Type B pancreatic cell (in vitro differentiated cells): ENCODE results near the gene IMMP2L. TPM values are rescaled to one million over a fixed set of nuclear protein-coding genes. Genes with fewer than 3 reads are reported as not detected.
"Not testable (repeated sequence)": the region's sequence is repeated elsewhere in the genome, so short reads cannot be mapped to it uniquely, and the experiment has no call there.

ENCODE experiments used
- DNase-seq: peaks from one replicate; pipeline ENCODE4 v3.0.0; 2021; ENCODE audit warnings: mixed read lengths; ENCODE audit not compliant: unreplicated experiment; ENCODE audit errors: extremely low spot score
- H3K27ac Mint-ChIP-seq: 2 replicates; pipeline ENCODE4 v1.8.0; 2021; ENCODE audit warnings: mild to moderate bottlenecking, mixed read lengths
- H3K27me3 Mint-ChIP-seq: 2 replicates; pipeline ENCODE4 v1.8.0; 2021; ENCODE audit warnings: mixed read lengths
- H3K36me3 Mint-ChIP-seq: 2 replicates; pipeline ENCODE4 v1.8.0; 2021; ENCODE audit warnings: mixed read lengths
- H3K4me1 Mint-ChIP-seq: one replicate; pipeline ENCODE4 v1.8.0; 2021; ENCODE audit warnings: mixed read lengths; ENCODE audit not compliant: unreplicated experiment
- H3K4me3 Mint-ChIP-seq: 2 replicates; pipeline ENCODE4 v1.8.0; 2021; ENCODE audit warnings: mild to moderate bottlenecking, mixed read lengths
- H3K9me3 Mint-ChIP-seq: 2 replicates; pipeline ENCODE4 v1.8.0; 2021; ENCODE audit warnings: mixed read lengths
- total RNA-seq: library from RNA; stranded (reverse); gene quantifications from 2 replicates; pipeline ENCODE4 v1.2.1, GENCODE V29; 2021; ENCODE audit warnings: low replicate concordance
- TF ChIP-seq, protein P1 (sequence below): fragments of 200-600 bp; sonication (generic); conservative IDR thresholded peaks from 2 replicates; pipeline ENCODE4 v1.5.0; 2021; ENCODE audit warnings: antibody characterized with exemption, mild to moderate bottlenecking

The IMMP2L gene
- total RNA-seq, 1 donor from 2014 or later = 23.0 TPM

DNA sequence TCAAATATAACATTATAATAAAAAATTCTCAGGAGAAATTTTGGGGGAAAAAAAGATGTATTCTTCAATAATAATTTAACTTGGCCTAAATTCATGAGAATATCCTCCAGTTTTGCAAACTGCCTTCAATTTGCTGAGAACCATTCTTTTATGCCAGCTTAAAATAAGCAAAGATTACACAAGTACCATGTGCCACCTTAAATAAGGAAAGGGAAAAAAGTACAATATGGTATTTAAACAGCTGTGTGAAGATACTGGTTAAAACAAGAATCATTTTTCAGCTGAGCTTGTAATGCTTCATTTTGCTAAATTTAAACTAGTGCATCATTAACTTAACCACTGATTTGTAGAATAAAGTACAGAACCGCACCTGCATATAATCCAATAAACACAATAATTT is 253.6 kb downstream of the IMMP2L start:
- H3K27me3 Mint-ChIP-seq = no peaks in the 10 kb centered on the region
- peaks cover 3% of the 10 kb centered on the region for H3K36me3 Mint-ChIP-seq
- H3K4me1 Mint-ChIP-seq = peaks cover 4% of the 10 kb centered on the region
- TF ChIP-seq, protein P1, sequence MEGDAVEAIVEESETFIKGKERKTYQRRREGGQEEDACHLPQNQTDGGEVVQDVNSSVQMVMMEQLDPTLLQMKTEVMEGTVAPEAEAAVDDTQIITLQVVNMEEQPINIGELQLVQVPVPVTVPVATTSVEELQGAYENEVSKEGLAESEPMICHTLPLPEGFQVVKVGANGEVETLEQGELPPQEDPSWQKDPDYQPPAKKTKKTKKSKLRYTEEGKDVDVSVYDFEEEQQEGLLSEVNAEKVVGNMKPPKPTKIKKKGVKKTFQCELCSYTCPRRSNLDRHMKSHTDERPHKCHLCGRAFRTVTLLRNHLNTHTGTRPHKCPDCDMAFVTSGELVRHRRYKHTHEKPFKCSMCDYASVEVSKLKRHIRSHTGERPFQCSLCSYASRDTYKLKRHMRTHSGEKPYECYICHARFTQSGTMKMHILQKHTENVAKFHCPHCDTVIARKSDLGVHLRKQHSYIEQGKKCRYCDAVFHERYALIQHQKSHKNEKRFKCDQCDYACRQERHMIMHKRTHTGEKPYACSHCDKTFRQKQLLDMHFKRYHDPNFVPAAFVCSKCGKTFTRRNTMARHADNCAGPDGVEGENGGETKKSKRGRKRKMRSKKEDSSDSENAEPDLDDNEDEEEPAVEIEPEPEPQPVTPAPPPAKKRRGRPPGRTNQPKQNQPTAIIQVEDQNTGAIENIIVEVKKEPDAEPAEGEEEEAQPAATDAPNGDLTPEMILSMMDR = no peak
- DNase-seq = no peak
- no peaks in the 10 kb centered on the region for H3K9me3 Mint-ChIP-seq
- no peak overlapping the region for H3K27ac Mint-ChIP-seq
- no peak overlapping the region for H3K4me3 Mint-ChIP-seq

DNA sequence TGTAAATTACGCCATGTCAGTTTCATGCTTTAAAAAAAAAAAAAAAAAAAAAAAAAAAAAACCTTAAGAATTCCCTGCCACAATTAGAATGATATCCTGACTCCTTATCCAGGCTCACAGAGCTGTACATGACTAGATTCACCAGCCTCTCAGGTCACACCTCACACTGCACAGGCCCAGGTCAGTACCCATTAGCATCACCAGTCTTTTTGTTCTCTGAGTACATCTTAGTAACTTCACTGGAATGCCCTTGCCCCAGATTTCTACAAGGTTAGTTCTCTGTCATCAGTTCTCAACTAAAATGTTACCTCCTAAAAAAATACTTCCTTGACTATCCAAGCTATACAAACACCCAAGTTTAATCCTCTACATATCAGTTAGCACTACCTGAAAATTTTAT is 260.4 kb downstream of the IMMP2L start:
- no peaks in the 10 kb centered on the region for H3K9me3 Mint-ChIP-seq

DNA sequence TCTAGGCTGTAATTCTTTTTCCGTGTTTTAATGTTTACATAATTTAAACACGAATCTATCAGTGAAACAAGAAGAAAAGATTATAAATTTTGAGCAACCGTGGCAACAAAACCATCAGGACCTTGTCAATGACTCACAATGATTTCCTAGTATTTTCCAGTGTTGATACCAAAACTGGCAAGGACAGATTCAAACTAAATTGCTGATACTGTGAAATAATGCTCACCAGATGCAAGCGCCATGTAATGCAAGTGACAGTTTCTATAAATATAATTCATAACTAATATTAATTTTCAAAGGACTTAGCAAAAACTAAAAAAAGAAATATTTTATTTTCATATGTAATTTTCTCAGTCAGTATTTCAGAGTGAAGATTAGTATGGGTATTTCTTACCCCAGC is 267.8 kb downstream of the IMMP2L start:
- TF ChIP-seq, protein P1 = no peak
- Mint-ChIP-seq H3K4me3 (no peak overlapping the region), H3K36me3 (no peaks in the 10 kb centered on the region), H3K4me1 (peaks cover 20% of the 10 kb centered on the region), H3K27me3 (no peaks in the 10 kb centered on the region), H3K27ac (no peak overlapping the region), H3K9me3 (no peaks in the 10 kb centered on the region)
- DNase-seq = no peak

More for the DNA sequence above, 260.4 kb downstream of the IMMP2L start:
- H3K36me3 Mint-ChIP-seq = no peaks in the 10 kb centered on the region
- TF ChIP-seq, protein P1 = no peak
- H3K27ac Mint-ChIP-seq = no peak overlapping the region
- no peak overlapping the region for H3K4me3 Mint-ChIP-seq
- no peaks in the 10 kb centered on the region for H3K27me3 Mint-ChIP-seq
- H3K4me1 Mint-ChIP-seq = no peaks in the 10 kb centered on the region
- no peak for DNase-seq

DNA sequence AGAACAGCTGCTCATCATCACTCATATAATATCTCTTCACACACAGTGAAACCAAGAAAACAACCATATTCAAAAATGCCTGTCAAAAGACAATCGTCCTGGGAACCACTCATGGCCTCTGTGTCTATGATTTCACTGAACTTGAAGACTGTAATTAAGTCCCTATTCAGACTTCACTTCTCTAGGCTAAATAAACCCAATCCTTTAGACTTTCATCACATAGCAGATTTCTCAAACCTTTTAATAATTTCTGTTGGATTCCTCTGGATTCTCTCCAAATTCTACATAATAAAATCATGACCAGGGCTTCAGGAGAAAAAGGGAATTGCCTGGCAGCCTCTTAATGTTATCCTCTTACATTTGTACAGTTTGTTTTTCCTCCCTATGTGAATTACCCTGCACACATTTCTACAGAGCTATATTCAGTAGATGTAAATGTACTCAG is 270.2 kb downstream of the IMMP2L start:
- no peaks in the 10 kb centered on the region for H3K27me3 Mint-ChIP-seq
- no peak overlapping the region for H3K4me3 Mint-ChIP-seq
- no peak overlapping the region for H3K27ac Mint-ChIP-seq
- TF ChIP-seq, protein P1 = no peak
- H3K4me1 Mint-ChIP-seq = peaks cover 20% of the 10 kb centered on the region
- H3K36me3 Mint-ChIP-seq = peaks cover 4% of the 10 kb centered on the region
- no peak for DNase-seq
- no peaks in the 10 kb centered on the region for H3K9me3 Mint-ChIP-seq

DNA sequence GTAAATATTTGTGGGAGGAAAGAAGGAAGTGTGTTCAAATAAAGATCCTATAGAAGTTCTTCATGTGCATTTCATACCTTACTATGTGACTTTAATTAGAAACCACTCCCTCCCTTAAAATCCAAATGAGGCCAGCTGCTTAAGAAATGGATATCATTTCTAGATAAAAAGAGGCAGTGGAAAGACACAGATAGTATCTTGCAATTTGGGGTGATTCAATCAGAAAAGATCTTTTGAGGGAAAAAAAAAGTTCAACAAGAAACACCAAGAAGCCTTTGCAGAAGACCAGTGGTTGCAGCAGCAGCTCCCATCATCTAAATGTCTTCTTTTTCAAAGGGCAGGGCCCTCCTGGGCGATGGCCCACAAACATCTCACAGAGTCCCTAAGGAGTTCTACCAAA is 271.3 kb downstream of the IMMP2L start:
- no peak overlapping the region for H3K4me3 Mint-ChIP-seq
- no peak overlapping the region for H3K27ac Mint-ChIP-seq
- DNase-seq = no peak
- TF ChIP-seq, protein P1 = no peak
- H3K4me1 Mint-ChIP-seq = peaks cover 20% of the 10 kb centered on the region
- H3K9me3 Mint-ChIP-seq = no peaks in the 10 kb centered on the region
- H3K27me3 Mint-ChIP-seq = no peaks in the 10 kb centered on the region
- peaks cover 4% of the 10 kb centered on the region for H3K36me3 Mint-ChIP-seq

DNA sequence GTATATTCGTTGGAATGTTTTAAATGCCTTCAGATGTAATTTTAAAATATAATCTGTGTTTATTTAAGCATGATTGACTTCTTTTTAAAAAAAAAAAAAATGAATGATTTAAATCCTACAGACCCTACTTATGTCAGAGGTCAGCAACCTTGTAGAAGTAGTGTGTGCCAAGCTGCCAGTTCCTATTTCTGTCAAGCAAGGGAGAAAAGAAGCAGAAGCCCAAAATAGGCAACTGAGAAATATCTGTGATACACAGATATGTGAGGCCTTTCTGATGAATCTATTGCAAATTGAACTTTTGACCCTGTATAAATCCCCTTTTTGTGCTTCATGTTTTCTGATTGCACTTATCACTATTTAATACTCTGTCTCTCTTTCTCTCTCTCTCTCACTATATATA is 271.9 kb downstream of the IMMP2L start:
- Mint-ChIP-seq H3K9me3 (no peaks in the 10 kb centered on the region), H3K27ac (no peak overlapping the region), H3K27me3 (no peaks in the 10 kb centered on the region), H3K4me3 (no peak overlapping the region), H3K4me1 (peaks cover 20% of the 10 kb centered on the region), H3K36me3 (peaks cover 4% of the 10 kb centered on the region)
- TF ChIP-seq, protein P1 = no peak
- no peak for DNase-seq

DNA sequence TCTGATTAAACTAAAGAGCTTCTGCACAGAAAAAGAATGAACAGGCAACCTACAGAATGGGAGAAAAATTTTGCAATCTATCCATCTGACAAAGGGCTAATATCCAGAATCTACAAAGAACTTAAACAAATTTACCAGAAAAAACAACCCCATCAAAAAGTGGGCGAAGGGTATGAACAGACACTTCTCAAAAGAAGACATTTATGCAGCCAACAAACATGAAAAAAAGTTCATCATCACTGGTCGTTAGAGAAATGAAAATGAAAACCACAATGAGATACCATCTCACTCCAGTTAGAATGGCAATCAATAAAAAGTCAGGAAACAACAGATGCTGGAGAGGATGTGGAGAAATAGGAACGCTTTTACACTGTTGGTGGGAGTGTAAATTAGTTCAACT is 273.9 kb downstream of the IMMP2L start:
- H3K4me1 Mint-ChIP-seq = peaks cover 20% of the 10 kb centered on the region
- H3K27ac Mint-ChIP-seq, H3K36me3 Mint-ChIP-seq, DNase-seq, H3K4me3 Mint-ChIP-seq, H3K9me3 Mint-ChIP-seq, H3K27me3 Mint-ChIP-seq: not testable (repeated sequence)
